Stimulated activated CD4-positive, alpha-beta T cell treated with anti-CD3 and anti-CD28 coated beads, Interleukin-4, amount 100 ng/mL, for 1 hour (primary cell): Measurements from ENCODE around the gene CNIH1.
A peak's percentile ranks its signal among the peaks of the same experiment; 100 is the strongest.
"Not testable (repeated sequence)": the region's sequence is repeated elsewhere in the genome, so short reads cannot be mapped to it uniquely, and the experiment has no call there.

Experiments used
- DNase-seq: peaks from one replicate; pipeline ENCODE4 v3.0.0-alpha.2; 2020

CNIH1 gene

DNA sequence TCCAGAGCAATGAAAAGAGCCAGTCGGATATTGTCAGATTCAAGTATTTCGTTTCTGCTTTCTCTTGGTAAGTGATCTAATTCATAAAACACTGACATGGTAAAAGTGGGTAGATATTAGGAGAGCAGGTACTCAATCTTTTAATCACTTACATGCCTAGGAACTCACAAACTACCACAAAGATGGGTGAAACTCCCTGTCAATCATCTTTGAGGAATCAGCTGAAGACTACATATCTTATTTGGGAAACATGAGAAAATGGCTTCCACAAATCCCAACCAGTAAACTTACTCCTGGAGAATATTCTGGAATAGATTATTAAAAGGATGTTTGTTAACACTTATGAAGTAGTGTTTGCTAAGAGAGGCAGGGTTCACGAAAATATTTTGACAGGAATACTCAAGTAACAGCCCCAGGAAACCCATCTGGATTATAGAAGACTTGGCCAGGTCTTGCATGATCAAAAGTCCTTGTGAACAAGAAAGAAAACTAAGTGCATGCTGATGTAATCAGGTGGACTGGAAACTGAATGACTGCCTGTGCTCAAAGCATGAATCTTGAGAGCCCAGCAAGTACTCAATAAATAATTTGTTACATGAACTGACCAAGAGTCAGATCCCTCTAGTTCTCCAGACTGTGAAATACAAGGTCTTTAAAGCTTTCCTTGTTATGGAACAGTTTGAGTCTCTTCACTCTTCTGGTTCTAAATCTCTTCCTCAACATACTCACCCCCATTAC, 15.5 kb downstream of the CNIH1 start:
- DNase-seq = no peak

DNA sequence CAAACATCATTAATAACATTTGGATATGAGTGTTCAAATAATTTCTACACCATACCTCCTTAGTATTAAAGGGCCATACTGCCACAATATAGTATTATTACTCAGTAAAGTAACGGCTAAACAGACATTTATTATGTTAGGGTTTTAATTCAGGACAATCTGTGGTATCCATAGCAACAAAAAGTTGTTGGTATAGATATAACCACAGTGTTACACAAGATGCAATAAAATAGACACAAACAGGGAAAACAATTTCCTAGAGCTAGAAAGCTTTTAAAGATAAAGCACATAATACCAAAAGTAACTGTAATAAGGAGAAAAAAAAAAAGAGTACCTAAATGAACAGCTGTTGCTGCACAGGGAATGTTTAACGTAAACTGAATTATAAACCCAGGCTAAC, 16.1 kb downstream of the CNIH1 start:
- DNase-seq = no peak

DNA sequence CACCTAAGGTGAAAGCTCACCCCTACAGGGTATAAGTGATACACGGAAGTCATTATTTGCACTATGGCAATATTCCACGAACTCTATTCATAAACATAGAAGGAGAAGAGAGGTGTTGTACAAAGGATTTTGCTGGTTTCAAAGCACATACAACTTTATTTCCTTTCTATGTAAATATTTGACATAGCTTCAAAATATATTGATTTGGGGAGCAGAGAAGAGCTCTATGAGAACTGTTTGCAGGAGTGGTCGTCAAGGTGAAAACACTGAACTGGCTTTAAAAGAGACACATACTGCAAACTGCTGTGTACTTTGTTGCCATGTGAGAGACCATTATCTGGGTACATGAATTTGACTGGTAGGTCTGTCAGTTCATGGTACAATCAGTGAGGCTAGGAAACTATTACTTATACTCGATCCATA, 16.7 kb downstream of the CNIH1 start:
- DNase-seq = no peak

DNA sequence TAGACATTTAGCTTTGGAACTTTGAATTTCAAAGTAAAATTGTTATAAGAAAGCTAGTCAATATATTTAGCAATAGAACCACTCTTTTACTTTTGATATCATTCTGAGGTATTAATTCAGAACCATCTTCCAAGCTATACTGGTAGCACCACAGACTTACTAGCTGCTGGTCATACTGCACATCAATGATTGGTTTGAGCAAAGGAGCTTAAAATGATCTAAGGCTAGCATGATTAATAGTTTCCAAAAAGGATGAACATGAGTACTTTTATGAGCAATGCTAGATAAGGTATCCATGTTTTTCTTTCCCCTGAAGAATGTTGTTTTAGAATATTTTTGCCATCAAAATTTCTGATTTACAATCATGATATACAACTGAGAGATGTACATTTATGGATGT, 17.2 kb downstream of the CNIH1 start:
- DNase-seq = no peak

DNA sequence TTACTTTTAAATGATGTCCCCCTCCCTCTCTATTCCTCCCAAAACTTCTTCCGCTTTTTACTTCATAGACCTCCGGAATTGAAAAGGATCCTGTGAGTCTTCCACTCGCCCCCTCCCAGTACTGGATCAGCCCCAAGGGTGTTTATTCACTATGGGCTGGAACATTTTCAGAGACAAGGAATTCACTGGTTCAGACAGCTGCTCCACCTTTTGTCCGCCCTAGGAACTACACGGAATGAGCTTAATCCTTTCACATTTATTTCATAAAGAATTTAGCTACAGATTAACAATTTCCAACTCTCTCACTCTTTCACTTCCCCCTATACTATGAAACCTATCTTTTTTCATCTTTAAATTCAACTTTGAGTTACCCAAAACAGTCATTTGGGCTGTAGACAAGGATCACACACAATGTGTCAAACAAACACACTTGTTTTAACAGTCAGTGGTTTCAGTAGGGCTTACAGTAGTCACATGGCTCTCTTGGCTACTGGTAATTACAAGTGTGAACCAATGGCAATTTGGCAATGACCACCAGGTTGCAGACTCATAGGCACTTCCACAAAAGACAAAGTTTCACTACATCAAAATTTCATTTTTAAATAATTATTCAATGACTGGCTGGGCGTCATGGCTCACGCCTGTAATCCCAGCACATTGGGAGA, 20.6 kb downstream of the CNIH1 start:
- no peak for DNase-seq

DNA sequence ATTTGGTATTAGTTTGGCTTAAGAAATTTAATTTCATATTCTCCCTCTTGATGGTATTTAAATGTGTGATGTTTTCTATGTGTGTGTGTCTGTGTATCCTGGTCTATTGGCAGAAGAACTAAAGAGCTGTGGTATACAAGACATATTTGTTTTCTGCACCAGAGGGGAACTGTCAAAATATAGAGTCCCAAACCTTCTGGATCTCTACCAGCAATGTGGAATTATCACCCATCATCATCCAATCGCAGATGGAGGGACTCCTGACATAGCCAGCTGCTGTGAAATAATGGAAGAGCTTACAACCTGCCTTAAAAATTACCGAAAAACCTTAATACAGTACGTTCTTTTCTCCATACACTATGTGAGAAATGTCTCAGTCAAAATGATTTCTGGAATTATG, 29.8 kb downstream of the CNIH1 start:
- no peak for DNase-seq

DNA sequence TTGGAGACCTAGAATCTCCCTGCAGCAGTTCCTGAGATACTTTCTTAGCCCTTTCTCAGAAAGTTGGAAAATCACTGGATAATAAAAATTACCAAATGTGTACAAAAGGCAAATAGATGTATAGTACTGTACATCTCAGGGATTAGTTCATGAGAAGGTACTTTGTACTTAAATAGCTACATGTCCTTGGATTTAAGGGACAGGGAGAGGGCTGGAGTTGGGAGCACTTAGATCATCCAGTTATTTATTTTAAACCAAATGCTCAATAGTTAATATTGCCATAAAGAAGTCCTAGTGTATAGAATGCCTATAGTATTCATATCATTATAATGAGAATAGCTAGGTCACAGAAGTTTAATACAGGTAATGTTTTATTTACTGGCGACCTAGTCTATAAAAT, 31.0 kb downstream of the CNIH1 start:
- no peak for DNase-seq

DNA sequence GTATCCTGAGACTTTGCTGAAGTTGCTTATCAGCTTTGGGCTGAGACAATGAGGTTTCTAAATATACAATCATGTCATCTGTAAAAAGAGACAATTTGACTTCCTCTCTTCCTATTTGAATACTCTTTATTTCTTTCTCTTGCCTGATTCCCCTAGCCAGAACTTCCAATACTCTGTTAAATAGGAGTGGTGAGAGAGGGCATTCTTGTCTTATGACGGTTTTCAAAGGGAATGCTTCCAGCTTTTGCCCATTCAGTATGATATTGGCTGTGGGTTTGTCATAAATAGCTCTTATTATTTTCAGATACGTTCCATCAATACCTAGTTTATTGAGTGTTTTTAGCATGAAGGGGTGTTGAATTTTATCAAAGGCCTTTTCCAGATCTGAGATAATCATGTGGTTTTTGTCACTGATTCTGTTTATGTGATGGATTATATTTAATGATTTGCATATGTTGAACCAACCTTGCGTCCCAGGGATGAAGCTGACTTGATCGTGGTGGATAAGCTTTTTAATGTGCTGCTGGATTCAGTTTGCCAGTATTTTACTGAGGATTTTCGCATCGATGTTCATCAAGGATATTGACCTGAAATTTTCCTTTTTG, 37.7 kb downstream of the CNIH1 start:
- not testable (repeated sequence) for DNase-seq

DNA sequence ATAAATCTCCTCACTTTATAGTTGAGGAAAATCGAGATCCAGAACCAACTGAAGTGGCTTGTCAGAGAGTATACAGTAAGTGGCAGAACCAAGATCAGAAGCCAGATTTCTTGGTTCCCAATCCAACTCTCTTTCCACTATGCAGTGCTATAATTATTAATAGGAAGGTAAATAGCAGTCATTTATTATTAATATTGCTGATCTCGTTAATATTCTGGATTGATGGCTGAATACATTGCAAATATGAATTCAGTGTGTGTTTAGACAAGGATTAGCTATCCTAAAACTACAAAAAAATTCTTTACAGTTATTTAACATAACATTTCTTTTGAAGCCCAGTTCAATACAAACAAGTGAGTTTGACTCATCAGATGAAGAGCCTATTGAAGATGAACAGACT, 41.6 kb downstream of the CNIH1 start:
- DNase-seq = no peak

DNA sequence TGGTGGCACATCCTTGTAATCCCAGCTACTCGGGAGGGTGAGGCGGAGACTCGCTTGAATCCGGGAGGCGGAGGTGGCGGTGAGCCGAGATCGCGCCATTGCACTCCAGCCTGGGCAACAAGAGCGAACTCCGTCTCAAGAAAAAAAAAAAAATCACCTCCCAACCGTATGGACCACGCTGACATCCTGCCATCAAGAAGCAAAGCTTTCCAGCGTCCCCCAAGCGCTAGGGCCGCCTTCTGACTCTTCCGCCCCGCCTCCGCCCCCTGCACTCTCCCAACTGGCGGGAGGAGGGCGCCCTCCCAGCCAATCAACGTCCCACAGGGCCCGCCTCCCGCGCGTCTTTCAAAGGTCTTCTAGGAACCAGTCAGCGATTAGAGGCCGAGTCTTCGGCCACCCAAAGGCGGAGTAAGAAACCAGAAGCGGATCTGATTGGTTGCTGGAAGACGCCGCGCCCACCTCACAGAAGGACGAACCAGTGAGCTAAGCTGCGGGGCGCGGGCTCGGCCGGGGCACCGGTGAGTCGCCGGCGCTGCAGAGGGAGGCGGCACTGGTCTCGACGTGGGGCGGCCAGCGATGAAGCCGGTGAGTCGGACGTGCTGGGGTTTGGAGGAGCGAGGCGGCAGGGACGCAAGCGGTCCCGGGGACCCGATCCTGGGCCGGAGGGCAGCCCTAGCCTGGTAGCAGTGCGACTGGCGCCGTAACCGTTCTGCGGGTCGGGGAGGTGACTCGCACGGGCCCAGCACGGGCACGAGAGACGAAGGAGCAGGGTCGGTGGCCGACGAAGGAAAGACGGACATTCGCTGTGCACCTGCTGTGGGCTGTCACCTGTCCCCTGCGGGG, 44.5 kb downstream of the CNIH1 start, which contains the start of gene CDKN3:
Gene CDKN3 (plus strand): TSS at position 515 of the 843 bp plus-strand sequence. CDS start 62 bp downstream, at position 577.
- DNase-seq = peak; percentile 96

DNA sequence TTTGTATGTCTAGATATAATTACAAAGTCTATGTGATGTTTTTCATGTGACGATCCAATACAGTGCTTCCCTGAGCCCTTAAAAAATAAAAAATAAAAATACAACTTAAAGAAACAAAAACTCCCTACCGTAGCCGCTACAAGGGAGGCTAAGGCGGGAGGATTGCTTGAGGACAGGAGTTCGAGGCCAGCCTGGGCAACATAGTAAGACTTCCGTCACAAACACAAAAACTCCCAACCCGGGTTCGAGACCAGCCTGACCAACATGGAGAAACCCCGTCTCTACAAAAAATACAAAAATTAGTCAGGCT, 45.0 kb downstream of the CNIH1 start:
- no peak for DNase-seq

DNA sequence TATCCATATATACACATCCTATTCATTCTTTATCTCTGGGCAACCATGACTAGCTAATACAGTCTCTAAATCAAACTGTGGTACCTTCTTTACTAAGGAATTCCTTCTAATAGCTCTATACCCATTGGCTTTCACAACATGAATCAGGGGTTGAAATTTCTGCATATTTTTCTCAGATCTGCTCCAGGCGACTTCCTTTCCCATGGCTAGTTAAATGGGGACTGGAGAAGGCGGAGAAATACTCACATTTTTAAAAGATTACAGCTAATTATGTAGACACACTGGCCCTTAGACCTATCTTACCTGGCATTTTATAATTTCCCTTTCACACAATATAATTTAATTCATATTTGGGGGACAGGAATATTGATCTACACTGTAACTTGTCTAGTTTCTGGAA, 45.5 kb downstream of the CNIH1 start:
- no peak for DNase-seq

DNA sequence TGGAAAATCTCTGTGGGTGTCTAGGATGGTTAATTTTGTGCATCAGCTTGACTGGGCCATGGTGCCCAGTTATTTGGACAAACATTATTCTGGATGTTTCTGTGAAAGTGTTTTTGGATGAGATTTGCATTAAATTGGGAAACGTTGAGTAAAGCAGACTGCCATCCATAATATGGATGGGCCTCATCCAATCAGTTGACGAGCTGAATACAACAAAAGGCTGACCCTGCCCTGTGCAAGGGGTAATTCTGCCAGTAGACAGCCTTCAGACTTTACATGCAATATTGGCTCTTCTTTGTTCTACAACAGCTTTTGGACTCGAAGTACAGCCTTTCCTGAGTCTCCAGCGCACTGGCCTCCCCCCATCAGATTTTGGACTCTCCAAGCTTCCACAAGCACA, 45.9 kb downstream of the CNIH1 start:
- DNase-seq = no peak

DNA sequence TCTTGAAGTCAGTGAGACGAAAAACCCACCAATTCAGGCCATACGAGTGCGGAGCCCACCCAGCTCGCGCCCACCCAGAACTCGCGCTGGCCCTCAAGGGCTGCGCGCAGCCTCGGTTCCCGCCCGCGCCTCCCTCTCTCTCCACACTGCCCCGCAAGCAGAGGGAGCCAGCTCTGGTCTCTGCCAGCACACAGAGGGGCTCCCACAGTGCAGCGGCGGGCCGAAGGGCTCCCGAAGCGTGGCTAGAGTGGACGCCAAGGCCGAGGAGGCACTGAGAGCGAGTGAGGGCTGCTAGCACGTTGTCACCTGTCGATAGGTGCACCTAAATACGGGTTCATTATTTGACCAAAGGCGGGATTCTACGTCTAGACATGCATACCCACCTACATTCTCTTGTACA, 46.6 kb downstream of the CNIH1 start:
- no peak for DNase-seq

DNA sequence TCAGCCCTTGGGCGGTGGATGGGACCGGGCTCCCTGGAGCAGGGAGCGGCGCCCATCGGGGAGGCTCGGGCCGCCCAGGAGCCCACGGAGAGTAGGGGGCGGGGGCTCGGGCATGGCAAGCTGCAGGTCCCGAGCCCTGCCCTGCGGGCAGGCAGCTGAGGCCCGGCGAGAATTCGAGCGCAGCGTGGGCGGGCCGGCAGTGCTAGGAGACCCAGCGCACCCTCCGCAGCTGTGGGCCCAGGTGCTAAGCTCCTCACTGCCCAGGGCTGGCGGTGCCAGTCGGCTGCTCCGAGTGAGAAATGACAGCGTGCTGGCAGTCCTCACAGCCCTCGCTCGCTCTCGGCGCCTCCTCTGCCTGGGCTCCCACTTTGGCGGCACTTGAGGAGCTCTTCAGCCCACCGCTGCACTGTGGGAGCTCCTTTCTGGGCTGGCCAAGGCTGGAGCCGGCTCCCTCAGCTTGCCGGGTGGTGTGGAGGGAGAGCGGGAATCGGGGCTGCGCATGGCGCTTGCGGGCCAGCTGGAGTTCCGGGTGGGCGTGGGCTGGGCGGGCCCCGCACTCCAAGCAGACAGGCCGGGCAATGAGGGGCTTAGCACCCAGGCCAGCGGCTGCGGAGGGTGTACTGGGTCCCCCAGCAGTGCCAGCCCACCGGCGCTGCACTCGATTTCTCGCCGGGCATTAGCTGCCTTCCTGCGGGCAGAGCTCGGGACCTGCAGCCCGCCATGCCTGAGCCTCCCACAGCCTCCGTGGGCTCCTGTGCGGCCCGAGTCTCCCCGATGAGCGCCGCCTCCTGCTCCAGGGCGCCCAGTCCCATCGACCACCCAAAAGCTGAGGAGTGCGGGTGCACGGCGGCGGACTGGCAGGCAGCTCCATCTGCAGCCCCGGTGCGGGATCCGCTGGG, 47.9 kb downstream of the CNIH1 start:
- not testable (repeated sequence) for DNase-seq

DNA sequence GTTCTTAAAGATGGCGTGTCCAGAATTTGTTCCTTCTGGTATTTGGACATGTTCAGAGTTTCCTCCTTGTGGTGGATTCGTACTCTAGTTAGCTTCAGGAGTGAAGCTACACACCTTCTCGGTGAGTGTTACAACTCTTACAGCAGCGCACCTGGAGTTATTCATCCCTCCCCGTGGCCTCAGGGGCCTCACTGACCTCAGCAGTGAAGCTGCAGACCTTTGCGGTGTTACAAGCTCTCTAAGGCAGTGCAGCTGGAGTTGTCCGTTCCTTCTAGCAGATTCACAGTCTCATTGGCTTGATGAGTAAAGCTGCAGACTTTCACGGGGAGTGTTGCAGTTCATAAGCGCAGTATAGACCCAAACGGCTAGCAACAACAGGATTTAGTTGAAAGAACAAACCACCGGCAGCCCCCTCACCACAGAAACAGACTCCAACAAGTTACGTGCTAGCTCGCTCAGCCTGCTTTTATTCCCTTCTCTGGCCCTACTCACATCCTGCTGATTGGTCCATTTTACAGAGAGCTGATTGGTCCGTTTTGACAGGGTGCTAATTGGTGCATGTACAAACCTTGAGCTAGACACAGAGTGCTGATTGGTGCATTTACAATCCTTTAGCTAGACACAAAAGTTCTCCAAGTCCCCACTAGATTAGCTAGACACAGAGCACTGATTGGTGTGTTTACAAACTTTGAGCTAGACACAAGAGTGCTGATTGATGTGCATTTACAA, 48.9 kb downstream of the CNIH1 start:
- no peak for DNase-seq

DNA sequence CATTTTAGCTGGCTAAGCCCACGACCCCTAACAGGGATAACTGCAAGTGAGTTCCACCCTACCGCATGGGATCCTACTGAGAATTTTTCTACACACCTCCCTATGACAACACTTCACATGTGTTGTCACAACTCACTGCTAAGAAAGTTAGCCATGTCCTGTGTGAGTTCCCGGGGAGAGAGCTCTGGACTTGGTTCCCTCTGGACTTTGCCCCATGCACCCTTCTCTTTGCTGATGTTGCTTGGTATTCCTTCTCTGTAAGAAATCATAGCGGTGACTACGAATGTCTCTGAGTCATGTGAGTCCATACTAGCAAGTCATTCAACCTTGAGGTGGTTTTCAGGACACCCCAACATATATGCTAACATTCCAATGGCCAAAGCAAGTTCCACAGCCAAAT, 53.8 kb downstream of the CNIH1 start:
- DNase-seq = no peak

DNA sequence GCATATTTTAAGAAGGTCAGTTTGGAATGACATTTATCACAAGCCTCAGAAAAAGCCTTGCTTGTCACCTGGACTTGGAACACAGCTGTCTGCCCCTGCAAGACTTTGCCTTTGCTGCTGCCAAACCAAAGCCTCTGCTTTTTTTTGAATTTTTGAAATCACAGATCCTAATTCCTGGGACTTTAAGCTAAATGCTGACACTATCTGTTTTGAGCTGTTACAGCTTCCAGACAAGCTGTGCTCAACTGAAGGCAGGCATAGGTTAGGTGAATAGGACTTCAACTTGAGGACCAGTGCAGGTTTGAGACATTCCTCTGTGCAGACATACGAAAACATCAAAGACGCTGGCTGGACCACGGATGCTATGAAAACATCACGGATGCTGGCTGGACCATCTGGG, 55.6 kb downstream of the CNIH1 start:
- no peak for DNase-seq

DNA sequence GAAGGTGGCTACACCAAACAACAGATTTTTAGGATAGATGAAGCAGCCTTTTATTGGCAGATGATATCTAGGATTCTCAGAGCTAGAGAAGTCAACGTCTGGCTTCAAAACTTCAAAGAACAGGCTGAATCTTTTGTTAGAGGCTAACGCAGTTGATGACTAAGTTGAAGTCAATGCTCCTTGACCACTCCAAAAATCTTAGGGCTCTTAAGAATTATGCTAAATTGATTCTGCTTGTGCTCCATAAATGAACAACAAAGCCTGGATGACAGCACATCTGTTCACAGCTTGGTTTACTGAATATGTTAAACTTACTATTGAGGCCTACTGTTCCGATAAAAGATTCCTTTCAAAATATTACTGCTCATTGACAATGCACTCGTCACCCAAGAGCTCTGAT, 57.3 kb downstream of the CNIH1 start:
- no peak for DNase-seq

DNA sequence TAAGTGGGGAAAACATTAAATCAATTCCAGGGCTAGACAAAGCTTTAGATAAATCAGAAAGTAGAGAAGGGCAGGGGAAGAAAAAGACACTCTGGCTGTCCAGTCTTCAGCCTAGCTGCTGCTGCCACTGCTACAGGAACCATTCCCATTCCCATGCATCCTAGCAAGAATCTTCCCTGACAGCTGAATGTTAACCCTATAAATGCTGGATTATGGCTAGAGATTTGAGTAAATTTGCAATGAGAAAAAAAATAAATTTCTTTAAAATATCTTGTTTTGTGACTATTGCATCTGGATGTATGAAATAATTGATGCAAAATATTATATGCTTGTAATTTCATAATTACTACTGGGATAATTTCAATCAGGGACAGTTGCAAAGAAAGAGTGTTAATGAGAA, 59.4 kb downstream of the CNIH1 start:
- no peak for DNase-seq

DNA sequence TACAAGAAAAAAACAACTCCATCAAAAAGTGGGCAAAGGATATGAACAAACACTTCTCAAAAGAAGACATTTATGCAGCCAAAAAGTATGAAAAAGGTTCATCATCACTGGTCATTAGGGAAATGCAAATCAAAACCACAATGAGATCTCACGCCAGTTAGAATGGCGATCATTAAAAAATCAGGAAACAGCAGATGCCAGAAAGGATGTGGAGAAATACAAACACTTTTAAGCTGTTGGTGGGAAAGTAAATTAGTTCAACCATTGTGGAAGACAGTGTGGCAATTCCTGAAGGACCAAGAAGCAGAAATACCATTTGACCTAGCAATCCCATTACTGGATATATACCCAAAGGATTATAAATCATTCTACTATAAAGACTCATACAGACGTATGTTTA, 60.6 kb downstream of the CNIH1 start:
- DNase-seq = not testable (repeated sequence)

DNA sequence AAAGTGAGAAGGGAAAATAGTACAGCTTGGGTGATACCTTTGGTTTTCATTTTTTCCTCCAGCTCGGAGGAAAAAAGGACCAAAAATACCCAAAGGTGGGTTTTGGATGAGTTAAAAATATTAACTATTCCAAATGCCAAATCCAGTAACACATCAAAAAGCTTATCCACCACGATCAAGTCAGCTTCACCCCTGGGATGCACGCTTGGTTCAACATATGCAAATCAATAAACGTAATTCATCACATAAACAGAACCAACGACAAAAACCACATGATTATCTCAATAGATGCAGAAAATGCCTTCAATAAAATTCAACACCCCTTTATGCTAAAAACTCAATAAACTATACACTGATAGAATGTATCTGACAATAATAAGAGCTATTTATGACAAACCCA, 62.3 kb downstream of the CNIH1 start:
- not testable (repeated sequence) for DNase-seq
